ENCODE results near the gene DDX1.

The DDX1 gene

GRCh38 chr2:15613736-15614429 is 22.2 kb downstream of the DDX1 start:
- no peak for DNase-seq (ENCODE audit: low read depth, low spot score)
- H3K4me3 ChIP-seq (ENCODE audit: low read depth, low read length), result no peak overlapping the region
- in situ Hi-C loops (cut with HindIII; ENCODE audit: low sequenced_read_pairs), result no loop called here
- no peak for TF ChIP-seq CTCF (IDR thresholded peaks at IDR 0.05; ENCODE audit: low read depth, low read length)

GRCh38 chr2:15614545-15615300 is 23.1 kb downstream of the DDX1 start:
- DNase-seq (ENCODE audit: low read depth, low spot score), result no peak
- TF ChIP-seq CTCF (IDR thresholded peaks at IDR 0.05; ENCODE audit: low read depth, low read length), result no peak
- in situ Hi-C loops (cut with HindIII; ENCODE audit: low sequenced_read_pairs), result no loop called here
- H3K4me3 ChIP-seq (ENCODE audit: low read depth, low read length), result no peak overlapping the region

- no peak for TF ChIP-seq CTCF (IDR thresholded peaks at IDR 0.05; ENCODE audit: low read depth, low read length)
- no peak overlapping the region for H3K4me3 ChIP-seq (ENCODE audit: low read depth, low read length)
- in situ Hi-C loops (cut with HindIII; ENCODE audit: low sequenced_read_pairs), result no loop called here
- DNase-seq (ENCODE audit: low read depth, low spot score), result no peak
These were observed 23.7 kb downstream of the DDX1 start for GRCh38 chr2:15615301-15615920.

GRCh38 chr2:15616429-15616828 is 24.8 kb downstream of the DDX1 start:
- in situ Hi-C loops (cut with HindIII; ENCODE audit: low sequenced_read_pairs), result no loop called here
- no peak overlapping the region for H3K4me3 ChIP-seq (ENCODE audit: low read depth, low read length)
- no peak for DNase-seq (ENCODE audit: low read depth, low spot score)
- TF ChIP-seq CTCF (IDR thresholded peaks at IDR 0.05; ENCODE audit: low read depth, low read length), result no peak

GRCh38 chr2:15616850-15617777 is 25.4 kb downstream of the DDX1 start:
- DNase-seq (ENCODE audit: low read depth, low spot score), result no peak
- TF ChIP-seq CTCF (IDR thresholded peaks at IDR 0.05; ENCODE audit: low read depth, low read length), result no peak
- in situ Hi-C loops (cut with HindIII; ENCODE audit: low sequenced_read_pairs), result no loop called here
- no peak overlapping the region for H3K4me3 ChIP-seq (ENCODE audit: low read depth, low read length)
